Activated naive CD4-positive, alpha-beta T cell treated with anti-CD3 and anti-CD28 coated beads, Interleukin-2, amount 10 ng/mL, durations not matched to agents 7 days and 5 days (primary cell): ENCODE results near the gene TPCN2.

Source experiments
- CTCF ChIA-PET: fragments of 350-600 bp; sonication (Branson Sonifier 250); formaldehyde crosslinking; loops from one replicate; lab custom pipeline; 2021; ENCODE audit warnings: antibody characterized with exemption; lab: Charles Lee
- DNase-seq: peaks from one replicate; pipeline ENCODE4 v3.0.0-alpha.2; 2020
- H3K27ac Mint-ChIP-seq: one replicate; pipeline ENCODE4 v1.8.0; 2021; ENCODE audit warnings: mild to moderate bottlenecking, moderate library complexity, mixed read lengths
- H3K27me3 Mint-ChIP-seq: one replicate; pipeline ENCODE4 v1.8.0; 2021; ENCODE audit warnings: mild to moderate bottlenecking, mixed read lengths
- H3K36me3 Mint-ChIP-seq: one replicate; pipeline ENCODE4 v1.8.0; 2021; ENCODE audit warnings: mixed read lengths
- H3K4me1 Mint-ChIP-seq: one replicate; pipeline ENCODE4 v1.8.0; 2021; ENCODE audit warnings: mixed read lengths
- H3K4me3 Mint-ChIP-seq: one replicate; pipeline ENCODE4 v1.8.0; 2021; ENCODE audit warnings: mild to moderate bottlenecking, moderate library complexity, mixed read lengths
- H3K9me3 Mint-ChIP-seq: one replicate; pipeline ENCODE4 v1.8.0; 2021; ENCODE audit warnings: mixed read lengths

The TPCN2 gene

GRCh38 chr11:69152733-69153421 lies 104.1 kb downstream of the TPCN2 start:
- no peak overlapping the region for H3K27ac Mint-ChIP-seq
- no peaks in the 10 kb centered on the region for H3K36me3 Mint-ChIP-seq
- CTCF ChIA-PET, result no interaction called here

GRCh38 chr11:69153661-69154060 lies 104.9 kb downstream of the TPCN2 start:
- H3K4me1 Mint-ChIP-seq, result no peaks in the 10 kb centered on the region
- no peak for DNase-seq
- peaks cover 4% of the 10 kb centered on the region for H3K9me3 Mint-ChIP-seq
- H3K36me3 Mint-ChIP-seq, result no peaks in the 10 kb centered on the region
- H3K27me3 Mint-ChIP-seq, result peaks cover 19% of the 10 kb centered on the region
- CTCF ChIA-PET, result no interaction called here
- no peak overlapping the region for H3K27ac Mint-ChIP-seq
- no peak overlapping the region for H3K4me3 Mint-ChIP-seq

More at GRCh38 chr11:69152733-69153421, 104.1 kb downstream of the TPCN2 start:
- Mint-ChIP-seq H3K4me1 (no peaks in the 10 kb centered on the region), H3K9me3 (peaks cover 6% of the 10 kb centered on the region), H3K27me3 (peaks cover 14% of the 10 kb centered on the region), H3K4me3 (no peak overlapping the region)
- DNase-seq, result no peak

GRCh38 chr11:69154211-69154913 lies 105.6 kb downstream of the TPCN2 start:
- DNase-seq, result no peak
- Mint-ChIP-seq H3K27ac (no peak overlapping the region), H3K36me3 (no peaks in the 10 kb centered on the region), H3K4me1 (no peaks in the 10 kb centered on the region), H3K27me3 (peaks cover 19% of the 10 kb centered on the region), H3K9me3 (peaks cover 2% of the 10 kb centered on the region), H3K4me3 (no peak overlapping the region)
- CTCF ChIA-PET, result no interaction called here

GRCh38 chr11:69154938-69155301 lies 106.2 kb downstream of the TPCN2 start:
- Mint-ChIP-seq H3K27me3 (peaks cover 19% of the 10 kb centered on the region), H3K4me3 (no peak overlapping the region), H3K36me3 (no peaks in the 10 kb centered on the region), H3K4me1 (no peaks in the 10 kb centered on the region), H3K27ac (no peak overlapping the region), H3K9me3 (peaks cover 2% of the 10 kb centered on the region)
- DNase-seq, result no peak
- CTCF ChIA-PET, result no interaction called here

GRCh38 chr11:69155302-69156234 lies 106.8 kb downstream of the TPCN2 start, which contains the start of gene SMIM38:
SMIM38 (plus strand) TSS chr11:69155935; CDS start chr11:69157847, 1,912 bp downstream.
- DNase-seq, result no peak
- Mint-ChIP-seq H3K27me3 (peaks cover 19% of the 10 kb centered on the region), H3K36me3 (no peaks in the 10 kb centered on the region), H3K4me3 (no peak within 1 kb of the TSS), H3K9me3 (no peaks in the 10 kb centered on the region), H3K4me1 (no peaks in the 10 kb centered on the region), H3K27ac (no peak within 1 kb of the TSS)
- CTCF ChIA-PET, result no interaction called here

- no peak overlapping the region for H3K4me3 Mint-ChIP-seq
- no peaks in the 10 kb centered on the region for H3K9me3 Mint-ChIP-seq
- no peak for DNase-seq
- H3K4me1 Mint-ChIP-seq, result no peaks in the 10 kb centered on the region
- CTCF ChIA-PET, result no interaction called here
- no peak overlapping the region for H3K27ac Mint-ChIP-seq
- H3K36me3 Mint-ChIP-seq, result no peaks in the 10 kb centered on the region
- H3K27me3 Mint-ChIP-seq, result peaks cover 19% of the 10 kb centered on the region
These were observed 107.5 kb downstream of the TPCN2 start for GRCh38 chr11:69156235-69156639.

GRCh38 chr11:69156673-69157155 lies 108.0 kb downstream of the TPCN2 start:
- no peak overlapping the region for H3K4me3 Mint-ChIP-seq
- no peaks in the 10 kb centered on the region for H3K9me3 Mint-ChIP-seq
- CTCF ChIA-PET, result no interaction called here

GRCh38 chr11:69157156-69157821 lies 108.6 kb downstream of the TPCN2 start:
- Mint-ChIP-seq H3K27me3 (peaks cover 19% of the 10 kb centered on the region), H3K4me3 (no peak overlapping the region), H3K36me3 (no peaks in the 10 kb centered on the region), H3K9me3 (no peaks in the 10 kb centered on the region), H3K27ac (no peak overlapping the region), H3K4me1 (no peaks in the 10 kb centered on the region)
- CTCF ChIA-PET, result no interaction called here
- no peak for DNase-seq

More at GRCh38 chr11:69156673-69157155, 108.0 kb downstream of the TPCN2 start:
- no peaks in the 10 kb centered on the region for H3K4me1 Mint-ChIP-seq
- no peaks in the 10 kb centered on the region for H3K36me3 Mint-ChIP-seq
- peaks cover 19% of the 10 kb centered on the region for H3K27me3 Mint-ChIP-seq
- no peak overlapping the region for H3K27ac Mint-ChIP-seq
- no peak for DNase-seq

- DNase-seq, result no peak
- H3K9me3 Mint-ChIP-seq, result no peaks in the 10 kb centered on the region
- no peaks in the 10 kb centered on the region for H3K4me1 Mint-ChIP-seq
- CTCF ChIA-PET, result no interaction called here
- no peak overlapping the region for H3K27ac Mint-ChIP-seq
- no peak overlapping the region for H3K4me3 Mint-ChIP-seq
- no peaks in the 10 kb centered on the region for H3K36me3 Mint-ChIP-seq
- H3K27me3 Mint-ChIP-seq, result peaks cover 19% of the 10 kb centered on the region
These were observed 109.1 kb downstream of the TPCN2 start for GRCh38 chr11:69157822-69158231.

GRCh38 chr11:69158301-69159149 lies 109.8 kb downstream of the TPCN2 start:
- peaks cover 19% of the 10 kb centered on the region for H3K27me3 Mint-ChIP-seq

GRCh38 chr11:69159150-69159852 lies 110.6 kb downstream of the TPCN2 start:
- no peak for DNase-seq
- Mint-ChIP-seq H3K4me3 (no peak overlapping the region), H3K4me1 (no peaks in the 10 kb centered on the region), H3K9me3 (no peaks in the 10 kb centered on the region), H3K27ac (no peak overlapping the region), H3K36me3 (no peaks in the 10 kb centered on the region), H3K27me3 (peaks cover 19% of the 10 kb centered on the region)
- CTCF ChIA-PET, result no interaction called here

More at GRCh38 chr11:69158301-69159149, 109.8 kb downstream of the TPCN2 start:
- Mint-ChIP-seq H3K4me1 (no peaks in the 10 kb centered on the region), H3K27ac (no peak overlapping the region), H3K36me3 (no peaks in the 10 kb centered on the region), H3K4me3 (no peak overlapping the region), H3K9me3 (no peaks in the 10 kb centered on the region)
- CTCF ChIA-PET, result no interaction called here
- DNase-seq, result no peak

GRCh38 chr11:69160296-69161116 lies 111.8 kb downstream of the TPCN2 start:
- no peaks in the 10 kb centered on the region for H3K36me3 Mint-ChIP-seq

More at GRCh38 chr11:69160296-69161116, 111.8 kb downstream of the TPCN2 start:
- CTCF ChIA-PET, result no interaction called here
- Mint-ChIP-seq H3K27me3 (peaks cover 30% of the 10 kb centered on the region), H3K27ac (no peak overlapping the region), H3K9me3 (no peaks in the 10 kb centered on the region), H3K4me1 (no peaks in the 10 kb centered on the region), H3K4me3 (no peak overlapping the region)
- DNase-seq, result no peak
